ENCODE results near the gene GATB. TPM values are rescaled to one million over a fixed set of nuclear protein-coding genes. Genes with fewer than 3 reads are reported as not detected.

GATB gene
- total RNA-seq, 3 donors from 2014 or later = 15.6 to 20.2 (median 17.2) TPM

- H3K36me3 ChIP-seq (ENCODE audit: low read depth) = no peaks in the 10 kb centered on the region
- no peak overlapping the region for H3K4me3 ChIP-seq
- H3K9me3 ChIP-seq = no peaks in the 10 kb centered on the region
- intact Hi-C loops (cut with DNase I, micrococcal nuclease) = no loop called here
- DNase-seq = no peak
- TF ChIP-seq, protein P1, sequence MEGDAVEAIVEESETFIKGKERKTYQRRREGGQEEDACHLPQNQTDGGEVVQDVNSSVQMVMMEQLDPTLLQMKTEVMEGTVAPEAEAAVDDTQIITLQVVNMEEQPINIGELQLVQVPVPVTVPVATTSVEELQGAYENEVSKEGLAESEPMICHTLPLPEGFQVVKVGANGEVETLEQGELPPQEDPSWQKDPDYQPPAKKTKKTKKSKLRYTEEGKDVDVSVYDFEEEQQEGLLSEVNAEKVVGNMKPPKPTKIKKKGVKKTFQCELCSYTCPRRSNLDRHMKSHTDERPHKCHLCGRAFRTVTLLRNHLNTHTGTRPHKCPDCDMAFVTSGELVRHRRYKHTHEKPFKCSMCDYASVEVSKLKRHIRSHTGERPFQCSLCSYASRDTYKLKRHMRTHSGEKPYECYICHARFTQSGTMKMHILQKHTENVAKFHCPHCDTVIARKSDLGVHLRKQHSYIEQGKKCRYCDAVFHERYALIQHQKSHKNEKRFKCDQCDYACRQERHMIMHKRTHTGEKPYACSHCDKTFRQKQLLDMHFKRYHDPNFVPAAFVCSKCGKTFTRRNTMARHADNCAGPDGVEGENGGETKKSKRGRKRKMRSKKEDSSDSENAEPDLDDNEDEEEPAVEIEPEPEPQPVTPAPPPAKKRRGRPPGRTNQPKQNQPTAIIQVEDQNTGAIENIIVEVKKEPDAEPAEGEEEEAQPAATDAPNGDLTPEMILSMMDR (IDR thresholded peaks at IDR 0.05) = no peak
- ATAC-seq = no peak
- H3K4me1 ChIP-seq (ENCODE audit: low read depth) = no peaks in the 10 kb centered on the region
Observed at GRCh38 chr4:151709071-151709470, 51.7 kb downstream of the GATB start.

- H3K4me3 ChIP-seq = no peak overlapping the region
Observed at GRCh38 chr4:151708100-151708499, 52.7 kb downstream of the GATB start.

DNA sequence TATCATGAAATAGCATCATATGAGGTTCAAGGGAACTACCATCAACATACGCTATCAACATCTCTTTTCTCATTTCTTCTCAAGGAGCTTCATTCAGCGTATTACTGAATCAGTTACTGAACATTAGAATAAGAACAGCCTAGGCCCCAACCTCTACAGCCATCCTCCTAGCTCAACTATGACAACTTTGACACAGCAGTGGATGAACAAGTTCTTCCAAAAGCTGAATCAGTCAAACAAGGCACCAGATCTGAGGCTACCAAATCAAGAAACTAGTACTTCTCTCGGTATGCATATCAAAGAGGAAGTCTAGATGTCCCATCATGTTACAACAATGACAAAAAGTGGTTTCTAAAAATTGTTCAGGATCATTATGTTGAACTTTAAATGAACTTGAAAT lies 57.4 kb downstream of the GATB start:
- no peaks in the 10 kb centered on the region for H3K36me3 ChIP-seq (ENCODE audit: low read depth)
- DNase-seq = no peak
- H3K4me3 ChIP-seq = no peak overlapping the region
- H3K9me3 ChIP-seq = no peaks in the 10 kb centered on the region
- ATAC-seq = no peak
- intact Hi-C loops (cut with DNase I, micrococcal nuclease) = no loop called here
- no peaks in the 10 kb centered on the region for H3K4me1 ChIP-seq (ENCODE audit: low read depth)
- TF ChIP-seq, protein P1 (IDR thresholded peaks at IDR 0.05) = no peak

More at GRCh38 chr4:151708100-151708499, 52.7 kb downstream of the GATB start:
- H3K36me3 ChIP-seq (ENCODE audit: low read depth) = no peaks in the 10 kb centered on the region
- no peak for ATAC-seq
- H3K9me3 ChIP-seq = no peaks in the 10 kb centered on the region
- no peak for DNase-seq
- intact Hi-C loops (cut with DNase I, micrococcal nuclease) = no loop called here
- no peaks in the 10 kb centered on the region for H3K4me1 ChIP-seq (ENCODE audit: low read depth)
- TF ChIP-seq, protein P1 (IDR thresholded peaks at IDR 0.05) = no peak

DNA sequence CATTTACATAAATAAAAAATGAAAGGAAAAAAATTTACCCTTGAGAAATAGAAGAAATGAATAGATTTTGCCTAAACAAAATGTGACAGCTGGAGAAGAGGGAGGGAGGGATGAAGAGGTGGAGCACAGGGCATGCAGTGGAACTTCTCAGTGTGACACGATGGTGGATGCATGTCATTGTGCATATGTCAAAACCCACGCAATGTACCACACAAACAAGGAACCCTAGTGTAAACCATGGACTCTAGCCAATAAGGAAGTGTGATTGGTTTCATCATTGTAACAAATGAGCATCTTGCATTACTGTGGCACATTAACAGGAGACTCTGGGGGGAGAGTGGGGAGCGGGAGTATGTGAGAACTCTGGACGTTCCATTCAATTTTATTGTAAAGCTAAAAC lies 58.6 kb downstream of the GATB start:
- H3K36me3 ChIP-seq (ENCODE audit: low read depth) = no peaks in the 10 kb centered on the region
- TF ChIP-seq, protein P1 (IDR thresholded peaks at IDR 0.05) = no peak
- DNase-seq (no peak), ATAC-seq (no peak)
- intact Hi-C loops (cut with DNase I, micrococcal nuclease) = no loop called here
- no peaks in the 10 kb centered on the region for H3K9me3 ChIP-seq
- no peak overlapping the region for H3K4me3 ChIP-seq
- no peaks in the 10 kb centered on the region for H3K4me1 ChIP-seq (ENCODE audit: low read depth)

GRCh38 chr4:151700566-151701316 lies 60.1 kb downstream of the GATB start:
- ATAC-seq (no peak), DNase-seq (no peak)
- no peaks in the 10 kb centered on the region for H3K9me3 ChIP-seq
- TF ChIP-seq, protein P1 (IDR thresholded peaks at IDR 0.05) = no peak
- H3K36me3 ChIP-seq (ENCODE audit: low read depth) = no peaks in the 10 kb centered on the region
- intact Hi-C loops (cut with DNase I, micrococcal nuclease) = no loop called here
- H3K4me3 ChIP-seq = no peak overlapping the region
- no peaks in the 10 kb centered on the region for H3K4me1 ChIP-seq (ENCODE audit: low read depth)
